ENCODE data around the gene PPM1J.

Gene PPM1J

GRCh38 chr1:112720800-112721199 lies 5.7 kb upstream of the PPM1J start:
- no peaks in the 10 kb centered on the region for H3K36me3 ChIP-seq (ENCODE audit: control insufficient read depth, insufficient read depth, low read length)
- no peak overlapping the region for H3K9ac ChIP-seq (ENCODE audit: low read depth, low read length)
- H3K4me3 ChIP-seq (ENCODE audit: low read depth, low read length) = no peak overlapping the region
- no peaks in the 10 kb centered on the region for H3K9me3 ChIP-seq (ENCODE audit: control insufficient read depth, insufficient read depth, low read length)
- H3K27me3 ChIP-seq (ENCODE audit: control insufficient read depth, insufficient read depth, low read length) = peaks cover 45% of the 10 kb centered on the region
- H3K4me1 ChIP-seq (ENCODE audit: control insufficient read depth, insufficient read depth, low read length) = peaks cover 18% of the 10 kb centered on the region
- H3K27ac ChIP-seq (ENCODE audit: low read depth, low read length) = no peak overlapping the region

GRCh38 chr1:112719706-112720105 lies 4.6 kb upstream of the PPM1J start:
- Histone ChIP-seq H3K4me1 (ENCODE audit: control insufficient read depth, insufficient read depth, low read length) (peaks cover 19% of the 10 kb centered on the region), H3K36me3 (ENCODE audit: control insufficient read depth, insufficient read depth, low read length) (no peaks in the 10 kb centered on the region), H3K27me3 (ENCODE audit: control insufficient read depth, insufficient read depth, low read length) (peaks cover 51% of the 10 kb centered on the region), H3K27ac (ENCODE audit: low read depth, low read length) (no peak overlapping the region), H3K9ac (ENCODE audit: low read depth, low read length) (no peak overlapping the region), H3K9me3 (ENCODE audit: control insufficient read depth, insufficient read depth, low read length) (no peaks in the 10 kb centered on the region), H3K4me3 (ENCODE audit: low read depth, low read length) (no peak overlapping the region)

- no peaks in the 10 kb centered on the region for H3K9me3 ChIP-seq (ENCODE audit: control insufficient read depth, insufficient read depth, low read length)
- no peak overlapping the region for H3K4me3 ChIP-seq (ENCODE audit: low read depth, low read length)
- no peak overlapping the region for H3K27ac ChIP-seq (ENCODE audit: low read depth, low read length)
- H3K9ac ChIP-seq (ENCODE audit: low read depth, low read length) = no peak overlapping the region
- no peaks in the 10 kb centered on the region for H3K36me3 ChIP-seq (ENCODE audit: control insufficient read depth, insufficient read depth, low read length)
- peaks cover 22% of the 10 kb centered on the region for H3K4me1 ChIP-seq (ENCODE audit: control insufficient read depth, insufficient read depth, low read length)
- peaks cover 55% of the 10 kb centered on the region for H3K27me3 ChIP-seq (ENCODE audit: control insufficient read depth, insufficient read depth, low read length)
Measured at GRCh38 chr1:112718691-112719418, 3.7 kb upstream of the PPM1J start.

GRCh38 chr1:112717263-112717873 lies 2.2 kb upstream of the PPM1J start:
- no peak overlapping the region for H3K9ac ChIP-seq (ENCODE audit: low read depth, low read length)
- H3K27me3 ChIP-seq (ENCODE audit: control insufficient read depth, insufficient read depth, low read length) = peaks cover 52% of the 10 kb centered on the region
- no peak overlapping the region for H3K27ac ChIP-seq (ENCODE audit: low read depth, low read length)
- H3K9me3 ChIP-seq (ENCODE audit: control insufficient read depth, insufficient read depth, low read length) = no peaks in the 10 kb centered on the region
- H3K4me1 ChIP-seq (ENCODE audit: control insufficient read depth, insufficient read depth, low read length) = peaks cover 14% of the 10 kb centered on the region
- H3K36me3 ChIP-seq (ENCODE audit: control insufficient read depth, insufficient read depth, low read length) = no peaks in the 10 kb centered on the region
- no peak overlapping the region for H3K4me3 ChIP-seq (ENCODE audit: low read depth, low read length)

- no peaks in the 10 kb centered on the region for H3K9me3 ChIP-seq (ENCODE audit: control insufficient read depth, insufficient read depth, low read length)
- peaks cover 43% of the 10 kb centered on the region for H3K27me3 ChIP-seq (ENCODE audit: control insufficient read depth, insufficient read depth, low read length)
- no peaks in the 10 kb centered on the region for H3K36me3 ChIP-seq (ENCODE audit: control insufficient read depth, insufficient read depth, low read length)
- peak overlapping the region; percentile 76 for H3K4me3 ChIP-seq (ENCODE audit: low read depth, low read length)
- peaks cover 23% of the 10 kb centered on the region for H3K4me1 ChIP-seq (ENCODE audit: control insufficient read depth, insufficient read depth, low read length)
- H3K27ac ChIP-seq (ENCODE audit: low read depth, low read length) = no peak overlapping the region
- no peak overlapping the region for H3K9ac ChIP-seq (ENCODE audit: low read depth, low read length)
Measured at GRCh38 chr1:112716133-112716720, 1.1 kb upstream of the PPM1J start.

- Histone ChIP-seq H3K27me3 (ENCODE audit: control insufficient read depth, insufficient read depth, low read length) (peaks cover 36% of the 10 kb centered on the region), H3K4me1 (ENCODE audit: control insufficient read depth, insufficient read depth, low read length) (peaks cover 28% of the 10 kb centered on the region), H3K27ac (ENCODE audit: low read depth, low read length) (no peak overlapping the region), H3K4me3 (ENCODE audit: low read depth, low read length) (peak overlapping the region; percentile 76), H3K9me3 (ENCODE audit: control insufficient read depth, insufficient read depth, low read length) (no peaks in the 10 kb centered on the region), H3K9ac (ENCODE audit: low read depth, low read length) (no peak overlapping the region; the same call in 1 of the 2 replicates), H3K36me3 (ENCODE audit: control insufficient read depth, insufficient read depth, low read length) (peaks cover 12% of the 10 kb centered on the region)
Measured at GRCh38 chr1:112714313-112715263, 544 bp downstream of the PPM1J start.

- Histone ChIP-seq H3K9ac (ENCODE audit: low read depth, low read length) (no peak overlapping the region), H3K27me3 (ENCODE audit: control insufficient read depth, insufficient read depth, low read length) (peaks cover 30% of the 10 kb centered on the region), H3K4me3 (ENCODE audit: low read depth, low read length) (peak overlapping the region; percentile 76)
Measured at GRCh38 chr1:112713466-112714312, 1.4 kb downstream of the PPM1J start.

GRCh38 chr1:112712701-112713128 lies 2.4 kb downstream of the PPM1J start:
- Histone ChIP-seq H3K27me3 (ENCODE audit: control insufficient read depth, insufficient read depth, low read length) (peaks cover 36% of the 10 kb centered on the region), H3K9me3 (ENCODE audit: control insufficient read depth, insufficient read depth, low read length) (no peaks in the 10 kb centered on the region), H3K27ac (ENCODE audit: low read depth, low read length) (no peak overlapping the region), H3K9ac (ENCODE audit: low read depth, low read length) (no peak overlapping the region), H3K4me1 (ENCODE audit: control insufficient read depth, insufficient read depth, low read length) (peaks cover 28% of the 10 kb centered on the region), H3K36me3 (ENCODE audit: control insufficient read depth, insufficient read depth, low read length) (peaks cover 14% of the 10 kb centered on the region), H3K4me3 (ENCODE audit: low read depth, low read length) (no peak overlapping the region)

More at GRCh38 chr1:112713466-112714312, 1.4 kb downstream of the PPM1J start:
- Histone ChIP-seq H3K27ac (ENCODE audit: low read depth, low read length) (no peak overlapping the region), H3K9me3 (ENCODE audit: control insufficient read depth, insufficient read depth, low read length) (no peaks in the 10 kb centered on the region), H3K4me1 (ENCODE audit: control insufficient read depth, insufficient read depth, low read length) (peaks cover 28% of the 10 kb centered on the region), H3K36me3 (ENCODE audit: control insufficient read depth, insufficient read depth, low read length) (peaks cover 14% of the 10 kb centered on the region)

GRCh38 chr1:112712191-112712590 lies 2.9 kb downstream of the PPM1J start:
- Histone ChIP-seq H3K27ac (ENCODE audit: low read depth, low read length) (no peak overlapping the region), H3K4me3 (ENCODE audit: low read depth, low read length) (no peak overlapping the region), H3K27me3 (ENCODE audit: control insufficient read depth, insufficient read depth, low read length) (peaks cover 37% of the 10 kb centered on the region), H3K9me3 (ENCODE audit: control insufficient read depth, insufficient read depth, low read length) (no peaks in the 10 kb centered on the region), H3K9ac (ENCODE audit: low read depth, low read length) (no peak overlapping the region), H3K36me3 (ENCODE audit: control insufficient read depth, insufficient read depth, low read length) (peaks cover 14% of the 10 kb centered on the region), H3K4me1 (ENCODE audit: control insufficient read depth, insufficient read depth, low read length) (peaks cover 28% of the 10 kb centered on the region)

GRCh38 chr1:112711670-112712069 lies 3.5 kb downstream of the PPM1J start:
- H3K4me1 ChIP-seq (ENCODE audit: control insufficient read depth, insufficient read depth, low read length) = peaks cover 28% of the 10 kb centered on the region
- H3K27me3 ChIP-seq (ENCODE audit: control insufficient read depth, insufficient read depth, low read length) = peaks cover 37% of the 10 kb centered on the region
- H3K36me3 ChIP-seq (ENCODE audit: control insufficient read depth, insufficient read depth, low read length) = peaks cover 14% of the 10 kb centered on the region
- no peak overlapping the region for H3K27ac ChIP-seq (ENCODE audit: low read depth, low read length)
- H3K9me3 ChIP-seq (ENCODE audit: control insufficient read depth, insufficient read depth, low read length) = no peaks in the 10 kb centered on the region
- no peak overlapping the region for H3K4me3 ChIP-seq (ENCODE audit: low read depth, low read length)
- no peak overlapping the region for H3K9ac ChIP-seq (ENCODE audit: low read depth, low read length)

Measured in HUES48 (cell line).